Daoy (cell line): ENCODE data around the gene URI1. TPM values are rescaled to one million over a fixed set of nuclear protein-coding genes. Genes with fewer than 3 reads are reported as not detected.
"Not testable (repeated sequence)": the region's sequence is repeated elsewhere in the genome, so short reads cannot be mapped to it uniquely, and the experiment has no call there.

ENCODE experiments used
- DNase-seq: peaks from one replicate; pipeline ENCODE4 v3.0.0-alpha.2; 2015; ENCODE audit warnings: low read depth
- total RNA-seq: library from RNA; depleted of rRNA; stranded (reverse); fragments of >200 nt; shearing (Covaris generic); gene quantifications from 2 replicates; pipeline ENCODE4 v1.2.3, GENCODE V29; 2014

The URI1 gene
- total RNA-seq, 1 experiment from 2014 or later: 121 TPM

DNA sequence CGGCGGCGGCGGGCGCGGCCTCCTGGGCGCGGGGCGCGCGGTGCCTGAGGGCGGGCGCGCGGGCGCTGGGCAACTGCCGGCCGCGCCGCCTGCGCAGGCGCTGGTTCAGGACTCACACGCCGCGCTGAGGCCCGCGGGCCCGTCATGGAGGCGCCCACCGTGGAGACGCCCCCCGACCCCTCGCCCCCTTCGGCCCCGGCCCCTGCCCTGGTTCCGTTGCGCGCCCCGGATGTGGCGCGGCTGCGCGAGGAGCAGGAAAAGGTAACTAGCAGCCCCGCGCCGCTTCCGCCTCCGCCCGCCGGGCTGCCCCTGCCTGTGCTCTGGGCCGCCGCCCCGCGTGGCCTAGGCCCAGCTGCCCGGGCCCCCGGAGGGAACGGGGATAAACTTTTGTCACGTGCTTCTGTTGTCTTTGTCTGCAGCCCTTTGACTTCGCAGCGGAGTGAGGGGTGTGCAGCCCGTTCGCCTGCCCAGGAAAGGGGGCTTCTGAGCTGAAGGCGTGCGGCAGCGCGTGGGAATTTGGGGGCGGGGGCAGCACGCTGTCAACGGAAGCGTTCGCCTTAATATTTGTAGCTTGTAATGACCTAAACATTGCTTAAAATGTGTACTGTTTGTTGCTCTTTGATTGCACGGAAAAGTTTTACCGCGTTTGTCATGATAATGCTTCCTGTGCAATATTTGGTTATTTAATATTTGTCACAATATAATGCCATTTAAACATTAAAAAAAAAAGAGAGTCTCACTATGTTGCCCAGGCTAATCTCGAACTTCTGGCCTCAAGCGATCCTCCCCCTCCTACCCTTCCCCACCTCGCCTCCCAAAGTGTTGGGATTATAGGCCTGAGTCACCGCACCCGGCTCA lies 594 bp downstream of the URI1 start:
- DNase-seq: peak; percentile 76

DNA sequence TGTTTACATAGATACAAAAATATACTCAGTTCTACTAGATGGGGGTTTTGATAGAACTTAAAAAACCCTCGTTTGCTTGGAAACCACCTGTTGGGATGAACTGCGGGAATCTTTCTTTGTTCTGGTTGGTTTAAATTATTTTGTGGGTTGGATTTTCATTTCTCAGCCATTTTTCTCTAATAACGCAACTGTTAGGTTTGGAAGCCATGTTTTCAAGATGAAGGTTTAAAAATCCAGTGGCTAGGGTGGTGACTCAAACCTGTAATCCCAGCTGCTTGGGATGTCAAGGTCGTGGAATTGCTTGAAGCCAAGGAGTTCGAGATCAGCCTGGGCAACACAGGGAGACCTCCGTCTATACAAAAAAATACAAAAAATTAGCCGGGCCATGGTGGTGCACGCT lies 1.6 kb downstream of the URI1 start:
- DNase-seq: no peak

DNA sequence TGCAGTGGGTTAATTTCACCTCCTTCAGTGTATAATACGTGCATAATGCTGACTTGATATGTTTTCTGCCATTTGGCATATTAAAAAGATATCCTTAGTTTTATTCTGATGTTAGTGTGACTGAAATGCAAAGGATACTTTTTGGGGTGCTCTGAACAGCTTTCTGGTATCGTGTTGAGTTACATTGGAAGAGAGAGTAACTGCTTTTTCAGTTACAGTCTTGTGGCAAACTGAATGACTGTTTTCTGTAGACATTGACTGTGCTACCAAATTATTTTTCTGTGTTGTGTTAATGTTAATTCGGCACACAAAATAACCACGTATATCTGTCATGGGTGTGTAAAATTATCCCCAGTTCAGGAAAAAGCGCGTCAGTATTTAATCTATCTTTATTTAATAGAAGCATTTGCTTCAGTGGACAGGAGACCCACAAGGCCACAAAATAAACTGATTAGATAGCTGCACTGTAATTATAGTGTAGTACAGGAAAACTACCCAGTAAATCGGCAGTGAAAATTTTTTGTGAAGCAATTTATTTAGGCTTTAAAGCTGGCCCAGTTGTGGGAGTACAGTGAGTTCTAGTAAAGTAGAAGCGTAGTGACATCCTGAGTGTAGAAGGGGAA lies 2.5 kb downstream of the URI1 start:
- no peak for DNase-seq

DNA sequence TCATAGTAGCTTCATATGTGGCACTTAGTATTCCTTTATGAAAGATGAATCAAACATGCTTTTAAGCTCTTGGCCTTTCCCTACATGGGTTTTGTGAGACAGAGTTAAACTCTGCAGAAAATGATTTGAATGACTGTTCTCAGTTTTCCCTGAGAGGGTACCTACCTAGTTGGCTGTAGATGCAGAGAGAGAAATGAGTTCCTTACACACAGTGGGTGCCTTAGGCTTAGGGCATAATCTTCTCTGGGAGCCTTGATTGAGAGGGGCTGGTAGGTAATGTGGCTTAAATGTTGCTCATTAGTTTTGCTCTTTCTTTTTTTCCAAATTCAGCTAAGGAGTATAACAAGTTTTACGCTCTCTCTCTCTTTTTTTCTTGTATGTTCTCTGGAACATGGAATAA lies 3.0 kb downstream of the URI1 start:
- DNase-seq: no peak

DNA sequence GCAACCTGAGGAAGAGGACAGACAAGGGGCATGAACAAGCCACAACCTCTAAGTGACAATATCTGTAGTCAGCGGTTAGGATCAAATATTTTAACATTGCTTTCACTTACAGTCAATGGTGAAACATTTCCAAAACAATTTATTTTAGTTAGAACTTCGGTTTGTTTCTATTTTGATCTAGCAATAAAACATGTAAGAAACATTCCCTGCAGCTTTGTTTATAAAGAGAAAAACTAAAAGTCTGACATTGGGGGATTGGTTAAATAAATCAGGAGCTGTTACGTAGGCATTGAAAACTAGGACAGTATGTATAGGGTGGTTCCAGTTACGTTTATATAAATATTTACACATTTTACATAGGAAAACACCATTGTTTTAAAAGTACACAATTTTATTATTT lies 3.4 kb downstream of the URI1 start:
- DNase-seq: no peak

DNA sequence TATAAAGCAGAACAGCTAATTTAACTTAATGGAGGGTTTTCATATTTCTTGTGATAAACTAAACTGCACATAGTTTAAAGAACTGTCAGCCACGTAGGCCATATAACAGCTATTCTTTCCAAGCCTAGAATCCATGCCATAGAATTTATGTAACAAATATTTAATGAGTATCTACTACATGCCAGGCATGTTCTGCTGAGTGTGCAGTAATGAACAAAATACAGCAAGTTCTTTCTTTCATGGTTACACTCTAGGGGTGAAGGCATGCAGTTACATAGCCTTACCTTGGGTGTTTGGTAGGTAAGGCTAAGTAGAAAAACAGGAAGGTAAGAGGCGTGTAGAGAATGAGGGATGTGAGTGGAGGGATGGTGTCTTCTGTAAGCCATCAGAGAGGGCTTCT lies 4.6 kb downstream of the URI1 start:
- no peak for DNase-seq

DNA sequence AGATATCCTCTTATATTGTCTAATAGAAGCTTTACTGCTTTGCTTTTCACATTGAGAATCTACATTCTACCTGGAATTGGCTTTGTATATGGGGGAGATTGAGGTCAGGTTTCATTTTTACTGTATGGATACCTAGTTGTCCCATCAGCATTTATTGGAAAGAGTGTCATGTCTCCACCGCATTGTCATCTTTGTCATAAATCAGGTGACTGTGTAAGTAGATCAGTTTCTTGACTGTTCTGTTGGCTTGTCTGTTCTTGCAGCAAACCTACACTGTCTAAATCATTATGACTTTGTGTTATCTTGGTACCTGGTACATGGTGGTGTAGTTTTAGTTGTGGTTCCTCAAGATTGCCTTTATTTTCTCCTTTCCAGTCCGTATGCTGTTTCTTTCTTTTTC lies 5.8 kb downstream of the URI1 start:
- DNase-seq: no peak

DNA sequence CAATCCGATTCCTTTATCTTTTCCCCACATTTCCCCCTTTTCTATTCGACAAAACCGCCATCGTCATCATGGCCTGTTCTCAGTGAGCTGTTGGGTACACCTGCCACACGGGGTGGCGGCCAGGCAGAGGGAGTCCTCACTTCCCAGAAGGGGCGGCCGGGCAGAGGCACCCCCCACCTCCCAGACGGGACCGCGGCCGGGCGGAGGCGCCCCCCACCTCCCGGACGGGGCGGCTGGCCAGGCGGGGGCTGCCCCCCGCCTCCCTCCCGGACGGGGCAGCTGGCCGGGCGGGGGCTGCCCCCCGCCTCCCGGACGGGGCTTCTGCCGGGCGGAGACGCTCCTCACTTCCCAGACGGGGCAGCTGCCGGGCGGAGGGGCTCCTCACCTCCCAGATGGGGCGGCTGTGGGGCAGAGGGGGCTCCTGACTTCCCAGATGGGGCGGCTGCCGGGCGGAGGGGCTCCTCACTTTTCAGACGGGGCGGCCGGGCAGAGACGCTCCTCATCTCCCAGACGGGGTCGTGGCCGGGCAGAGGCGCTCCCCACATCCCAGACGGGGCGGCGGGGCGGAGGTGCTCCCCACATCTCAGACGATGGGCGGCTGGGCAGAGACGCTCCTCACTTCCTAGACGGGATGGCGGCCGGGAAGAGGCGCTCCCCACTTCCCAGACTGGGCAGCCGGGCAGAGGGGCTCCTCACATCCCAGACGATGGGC lies 6.9 kb downstream of the URI1 start:
- DNase-seq: not testable (repeated sequence)

DNA sequence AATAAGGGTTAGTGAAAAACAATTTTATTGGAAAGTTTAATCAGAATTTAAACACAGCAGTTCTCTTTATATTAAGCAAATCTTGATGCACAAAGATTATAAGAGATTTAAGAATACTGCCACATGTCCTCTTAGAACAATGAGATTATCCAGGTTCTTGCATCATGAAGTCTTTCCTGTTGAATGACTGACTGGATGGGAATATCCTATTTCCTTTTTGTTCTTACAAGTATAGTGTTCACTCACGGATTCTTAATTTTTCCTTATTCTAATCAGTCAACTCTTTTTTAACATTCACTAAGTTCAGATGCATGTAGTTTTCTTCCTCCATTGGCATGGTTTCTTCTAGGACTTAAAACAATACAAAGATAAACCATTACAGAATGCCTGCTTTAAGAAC lies 10.1 kb downstream of the URI1 start:
- DNase-seq: no peak

DNA sequence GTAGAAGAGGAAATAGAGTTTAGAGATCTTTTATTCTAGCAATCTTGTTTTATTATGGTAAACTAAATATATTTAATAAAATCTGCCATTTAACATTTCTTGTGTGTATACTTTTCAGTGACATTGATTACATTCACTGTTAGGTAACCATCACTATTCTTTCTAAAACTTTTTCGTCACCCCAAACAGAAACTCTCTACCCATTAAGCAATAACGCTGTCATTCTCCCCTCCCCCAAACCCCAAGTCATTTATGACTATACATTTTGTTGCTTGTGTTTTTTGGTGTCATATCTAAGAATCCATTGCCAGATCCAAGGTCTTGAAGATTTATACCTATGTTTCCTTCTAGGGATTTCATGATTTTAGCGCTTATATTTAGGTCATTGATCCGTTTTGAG lies 10.6 kb downstream of the URI1 start:
- DNase-seq: no peak

DNA sequence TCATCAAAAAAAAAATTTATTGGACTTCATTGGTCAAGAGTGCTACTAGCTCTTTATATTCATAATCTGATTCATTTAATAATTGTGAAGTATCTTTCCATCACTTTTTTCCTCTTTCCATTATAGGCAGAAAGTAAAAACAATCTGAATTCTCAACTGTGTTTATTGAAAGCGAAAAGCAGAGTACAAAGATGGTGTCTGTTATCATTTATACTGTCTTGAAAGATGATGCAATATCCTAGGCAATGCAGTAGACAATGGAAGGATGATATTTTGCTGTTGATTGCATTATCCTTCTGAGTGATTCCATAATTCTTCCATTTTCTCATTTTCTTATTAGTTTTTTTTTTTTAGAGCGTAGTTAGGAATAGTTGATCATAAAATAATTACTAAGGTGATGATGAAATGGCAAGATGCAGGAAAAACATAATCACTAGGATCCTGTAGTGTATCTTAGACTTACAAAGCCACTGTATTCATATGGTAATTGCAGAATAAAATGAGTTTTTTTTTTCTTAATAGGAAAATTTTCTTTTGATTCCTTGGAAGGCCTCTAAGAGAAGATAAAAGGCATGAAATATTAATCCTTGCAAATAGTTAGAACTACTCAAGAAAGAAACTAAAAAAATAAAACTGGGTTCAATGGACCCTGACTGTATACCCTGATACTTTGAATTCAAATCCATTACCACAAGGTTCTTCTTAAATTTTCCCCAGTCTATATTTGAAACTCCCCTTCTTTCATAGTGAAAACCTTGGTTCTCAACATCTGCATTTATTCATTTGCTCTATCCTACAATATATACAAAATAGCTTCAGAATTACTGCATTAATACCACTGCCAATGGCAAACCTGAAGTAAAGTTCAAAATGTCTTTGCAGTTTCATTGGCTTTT lies 11.6 kb downstream of the URI1 start:
- no peak for DNase-seq

DNA sequence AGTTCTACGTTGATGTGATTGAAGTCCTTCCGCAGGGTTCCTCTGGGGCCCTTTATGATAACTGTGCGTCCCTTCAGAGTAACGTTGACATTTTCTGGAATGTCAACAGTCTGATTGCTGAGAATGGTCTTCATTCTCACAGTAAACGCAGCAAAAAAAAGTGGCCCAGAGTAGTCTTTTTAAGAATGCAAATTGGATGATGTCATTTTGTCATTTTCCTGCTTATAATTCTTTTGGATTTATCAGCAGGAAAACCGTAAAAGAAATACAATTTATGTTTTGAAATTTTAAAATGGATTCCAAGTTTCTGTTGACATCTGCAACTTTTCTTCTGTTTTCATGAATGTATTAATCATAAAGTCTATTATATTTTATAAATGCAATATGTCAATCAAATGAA lies 14.8 kb downstream of the URI1 start:
- no peak for DNase-seq

DNA sequence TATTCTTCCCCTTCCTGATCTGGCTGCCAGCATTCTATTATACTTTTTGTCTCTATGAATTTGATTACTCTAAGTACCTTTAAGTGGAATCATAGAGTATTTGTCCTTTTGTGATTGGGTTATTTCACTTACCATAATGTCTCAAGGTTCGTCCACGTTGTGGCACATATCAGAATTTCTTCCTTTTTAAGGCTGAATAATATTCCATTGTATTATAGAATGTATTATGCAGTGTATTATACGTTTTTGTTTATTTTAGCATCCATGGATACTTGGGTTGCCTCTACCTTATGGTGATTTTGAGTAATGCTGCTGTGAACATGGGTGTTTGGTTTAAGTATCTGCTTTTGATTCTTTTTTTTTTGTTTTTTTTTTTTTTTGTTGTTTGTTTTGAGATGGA lies 19.3 kb downstream of the URI1 start:
- no peak for DNase-seq

DNA sequence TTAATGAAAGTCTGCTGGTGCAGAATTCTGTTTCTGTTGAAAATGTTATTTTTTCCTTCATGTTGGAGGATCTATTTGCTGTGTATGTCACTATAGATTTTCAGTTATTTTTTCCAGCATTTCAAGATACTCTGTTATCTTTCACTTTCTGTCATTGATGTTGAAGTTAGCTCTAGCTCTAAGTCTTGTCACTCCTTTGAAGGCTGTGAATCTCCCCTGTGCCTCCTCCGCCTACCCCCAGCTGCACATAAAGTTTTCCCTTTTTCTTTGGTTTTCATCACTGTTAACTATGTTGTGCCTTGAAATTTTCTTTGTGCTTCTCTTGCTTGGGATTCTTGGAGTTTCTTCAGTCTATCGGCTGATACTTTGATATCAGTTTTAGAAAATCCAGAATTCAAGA lies 20.8 kb downstream of the URI1 start:
- no peak for DNase-seq

DNA sequence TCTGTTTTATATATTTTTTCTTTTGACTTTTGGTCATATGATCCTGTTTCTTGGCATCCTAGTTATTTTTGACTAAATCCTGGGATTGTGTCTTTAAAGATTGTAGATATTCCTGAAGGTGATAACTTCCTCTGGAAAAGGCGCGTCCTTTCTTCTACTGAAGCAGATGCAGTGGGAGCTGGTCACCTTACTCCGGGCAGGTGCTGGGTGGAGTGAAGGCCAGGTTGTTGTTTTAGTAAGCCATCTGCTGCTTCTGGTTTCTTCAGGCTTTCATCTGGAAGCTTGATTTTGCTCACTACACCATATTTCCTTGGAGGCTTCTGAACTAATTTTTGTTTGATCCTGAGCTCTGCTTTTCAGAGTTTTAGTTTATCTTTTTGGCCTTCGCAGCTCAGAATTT lies 21.5 kb downstream of the URI1 start:
- DNase-seq: no peak

DNA sequence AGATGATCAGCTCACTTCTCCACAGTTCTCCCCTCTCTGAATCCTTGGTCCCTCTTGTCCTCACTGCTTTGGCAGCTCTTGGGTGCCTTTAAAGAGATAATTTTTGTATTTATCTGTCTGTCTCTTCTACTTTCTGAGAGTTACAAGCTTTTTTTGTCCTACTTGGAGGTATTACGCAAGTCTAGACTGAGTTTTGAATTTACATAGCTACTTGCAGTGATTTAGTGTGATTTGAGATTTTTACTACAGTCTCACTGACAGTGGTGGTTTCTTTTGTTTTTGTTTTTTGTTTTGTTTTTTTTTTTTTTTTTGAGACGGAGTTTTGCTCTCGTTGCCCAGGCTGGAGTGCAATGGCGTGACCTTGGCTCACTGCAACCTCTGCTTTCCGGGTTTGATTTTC lies 22.1 kb downstream of the URI1 start:
- DNase-seq: no peak

DNA sequence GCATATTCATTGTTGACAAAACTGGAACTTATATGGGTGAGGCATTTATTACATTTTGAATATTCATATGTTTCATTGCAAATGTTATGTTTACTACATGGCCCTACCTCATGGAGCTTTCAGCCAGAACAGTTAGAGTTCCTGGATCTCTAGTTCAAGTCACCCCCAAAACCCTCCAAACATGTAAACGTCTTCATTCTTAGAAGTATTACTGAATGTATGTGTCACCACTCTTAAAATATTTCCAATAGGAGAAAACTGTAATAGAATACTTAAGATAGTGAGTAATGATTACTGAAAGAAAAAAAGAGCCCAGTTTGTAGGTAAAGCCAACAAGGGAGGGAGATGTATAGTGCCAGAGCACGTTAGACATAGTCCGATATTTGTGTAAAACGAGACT lies 23.5 kb downstream of the URI1 start:
- DNase-seq: no peak

DNA sequence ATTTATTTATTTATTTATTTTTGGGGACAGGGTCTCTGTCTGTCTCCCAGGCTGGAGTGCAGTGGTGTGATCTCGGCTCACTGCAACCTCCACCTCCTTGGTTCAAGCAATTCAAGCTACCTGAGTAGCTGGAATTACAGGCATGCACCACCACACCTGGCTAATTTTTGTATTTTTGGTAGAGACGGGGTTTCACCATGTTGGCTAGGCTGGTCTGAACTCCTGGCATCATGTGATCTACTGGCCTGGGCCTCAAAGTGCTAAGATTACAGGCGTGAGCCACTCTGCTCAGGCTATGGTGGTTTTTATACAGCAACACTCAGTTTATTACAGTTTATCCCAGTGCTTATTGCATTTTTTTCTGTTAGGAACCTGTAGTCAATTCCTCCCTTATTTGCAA lies 24.1 kb downstream of the URI1 start:
- not testable (repeated sequence) for DNase-seq

DNA sequence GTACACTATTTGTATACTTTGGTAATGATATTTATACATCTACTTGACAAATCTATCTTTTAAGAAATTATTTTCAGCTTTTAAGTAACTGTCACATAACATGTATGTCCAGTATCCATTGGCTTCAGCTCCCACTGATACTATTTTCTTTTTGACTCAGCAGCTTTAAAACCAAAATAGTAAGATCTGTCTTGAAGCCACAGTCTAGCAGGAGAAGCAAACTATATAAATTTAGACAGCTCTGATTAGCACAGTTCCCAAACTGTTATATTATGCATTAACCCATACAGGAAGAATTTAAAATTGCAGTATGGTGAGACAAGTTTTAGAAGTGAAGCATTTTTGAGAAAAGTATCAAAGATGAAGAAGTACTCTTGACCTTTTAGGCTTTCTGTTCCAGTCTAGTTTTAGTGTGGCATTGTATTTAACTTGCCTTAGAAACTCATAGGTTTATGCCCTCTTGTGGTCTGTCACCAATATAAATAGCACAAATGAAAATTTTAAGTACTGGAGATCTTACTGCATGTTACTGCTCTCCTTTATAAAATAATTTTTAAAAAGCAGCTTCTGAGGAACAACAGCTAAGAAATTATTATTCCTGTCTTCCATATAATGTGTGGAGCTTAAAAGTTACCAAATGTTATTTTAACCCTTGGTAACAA lies 24.7 kb downstream of the URI1 start:
- DNase-seq: no peak

DNA sequence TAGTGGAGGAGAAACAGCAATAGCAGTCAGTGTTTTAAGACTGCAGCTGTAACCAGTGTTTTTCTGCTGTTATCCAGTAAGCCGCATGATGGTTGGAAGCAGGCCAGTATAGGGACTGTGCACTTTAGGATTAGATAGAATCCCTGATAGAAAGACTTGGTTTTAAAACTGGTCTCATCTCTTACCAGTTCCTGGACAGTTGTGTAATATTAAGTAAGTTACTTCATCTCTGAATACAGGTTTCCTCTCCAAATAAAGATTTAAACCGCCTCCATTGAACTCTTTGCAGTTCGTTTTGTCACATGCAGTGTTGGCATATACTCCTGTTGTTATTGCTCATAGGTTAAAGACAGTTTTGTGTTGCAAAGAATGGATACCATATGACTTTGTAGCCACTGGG lies 25.6 kb downstream of the URI1 start:
- no peak for DNase-seq

DNA sequence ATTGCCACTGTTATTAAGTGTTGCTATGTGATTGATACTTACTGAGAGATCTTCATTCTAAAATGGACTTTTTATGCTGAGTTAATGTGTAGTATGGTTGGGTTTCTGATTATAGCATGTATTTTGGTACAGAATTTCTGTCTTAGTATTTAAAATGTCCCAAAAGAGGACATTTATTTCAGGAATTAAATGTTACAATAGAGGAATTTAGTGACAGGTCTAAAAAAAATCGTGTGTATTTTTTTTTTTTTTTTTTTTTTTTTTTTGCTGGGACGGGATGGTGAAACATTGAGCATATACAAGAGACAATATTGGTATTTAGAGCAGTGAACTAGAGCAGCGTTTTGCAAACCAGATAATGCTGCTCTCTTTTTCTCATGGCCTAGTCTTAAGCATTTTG lies 27.9 kb downstream of the URI1 start:
- DNase-seq: no peak
